Osteoblast (primary cell): ENCODE data around the gene ABCB7. TPM values are rescaled to one million over a fixed set of nuclear protein-coding genes. Genes with fewer than 3 reads are reported as not detected.
A peak's percentile ranks its signal among the peaks of the same experiment; 100 is the strongest.

Experiments
- DNase-seq: peaks from one replicate; pipeline ENCODE4 v3.0.0; 2011; ENCODE audit warnings: low spot score, mixed read lengths; ENCODE audit not compliant: insufficient read length; ENCODE audit errors: missing footprints
- H2AFZ ChIP-seq: 2 replicates; pipeline ENCODE4 v1.6.0; 2011; ENCODE audit warnings: mild to moderate bottlenecking, low read length
- H3K27ac ChIP-seq: 2 replicates; pipeline ENCODE4 v1.5.1; 2011; ENCODE audit warnings: mild to moderate bottlenecking, low read depth, low read length, moderate library complexity
- H3K27me3 ChIP-seq: 2 replicates; pipeline ENCODE4 v1.6.0; 2012; ENCODE audit warnings: mild to moderate bottlenecking, control low read depth, inconsistent platforms, low read length, moderate library complexity; ENCODE audit not compliant: insufficient read depth
- H3K36me3 ChIP-seq: 2 replicates; pipeline ENCODE4 v1.5.1; 2011; ENCODE audit warnings: mild to moderate bottlenecking, low read length, control low read depth, moderate library complexity; ENCODE audit not compliant: insufficient read depth
- H3K4me1 ChIP-seq: 2 replicates; pipeline ENCODE4 v1.5.1; 2011; ENCODE audit warnings: mild to moderate bottlenecking, low read length, control low read depth, moderate library complexity; ENCODE audit not compliant: insufficient read depth
- H3K4me2 ChIP-seq: 2 replicates; pipeline ENCODE4 v1.6.0; 2011; ENCODE audit warnings: mild to moderate bottlenecking, low read length; ENCODE audit not compliant: insufficient read depth
- H3K4me3 ChIP-seq: fragments of 200-600 bp; sonication (generic); 3 replicates; pipeline ENCODE4 v1.5.1; 2012; ENCODE audit warnings: mild to moderate bottlenecking, low read length, inconsistent platforms; ENCODE audit not compliant: insufficient read depth
- H3K79me2 ChIP-seq: 2 replicates; pipeline ENCODE4 v1.6.0; 2012; ENCODE audit warnings: mild to moderate bottlenecking, low read length, control low read depth, inconsistent platforms; ENCODE audit not compliant: insufficient read depth
- H3K9me3 ChIP-seq: 2 replicates; pipeline ENCODE4 v1.5.1; 2011; ENCODE audit warnings: low read depth, low read length, control low read depth
- H4K20me1 ChIP-seq: 2 replicates; pipeline ENCODE4 v1.6.0; 2012; ENCODE audit warnings: mild to moderate bottlenecking, low read length, control low read depth; ENCODE audit not compliant: insufficient read depth
- CTCF ChIP-seq: IDR thresholded peaks from 2 replicates; pipeline ENCODE4 v1.5.1; 2011; ENCODE audit warnings: mild to moderate bottlenecking, low read depth, low read length, moderate library complexity; ENCODE audit errors: extremely low read depth
- total RNA-seq: library from RNA; depleted of rRNA; stranded (reverse); fragments of >200 nt; gene quantifications from 2 replicates; pipeline ENCODE4 v1.2.3, GENCODE V29; 2012

Gene ABCB7
- total RNA-seq, 1 donor = 28.2 TPM

DNA sequence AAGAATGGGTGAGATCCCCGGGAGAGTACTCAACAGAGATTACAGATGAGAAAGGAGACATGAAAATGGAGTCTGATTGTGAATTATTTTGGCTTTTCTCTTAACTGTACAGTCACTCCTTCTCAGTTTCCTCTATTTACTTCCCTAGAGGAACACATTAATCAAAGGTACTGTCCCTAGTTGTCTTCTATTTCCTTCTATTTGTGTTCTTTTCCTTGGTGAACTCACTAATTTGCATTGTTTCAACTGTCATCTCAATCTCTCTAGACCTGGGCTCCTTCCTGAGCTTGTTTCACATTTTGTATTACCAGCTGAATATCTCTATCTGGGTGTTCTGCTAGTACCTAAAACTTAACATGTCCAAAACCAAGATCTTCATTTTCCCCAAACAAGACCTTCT lies 59.8 kb downstream of the ABCB7 start:
- no peaks in the 10 kb centered on the region for H3K36me3 ChIP-seq
- H3K27me3 ChIP-seq = no peaks in the 10 kb centered on the region
- H3K9me3 ChIP-seq = no peaks in the 10 kb centered on the region
- H3K27ac ChIP-seq = no peak overlapping the region
- DNase-seq = no peak
- no peak for TF ChIP-seq CTCF
- H2AFZ ChIP-seq = no peak overlapping the region
- H3K4me2 ChIP-seq = no peak overlapping the region
- H4K20me1 ChIP-seq = no peaks in the 10 kb centered on the region
- no peaks in the 10 kb centered on the region for H3K79me2 ChIP-seq
- H3K4me1 ChIP-seq = no peaks in the 10 kb centered on the region
- H3K4me3 ChIP-seq = no peak overlapping the region

DNA sequence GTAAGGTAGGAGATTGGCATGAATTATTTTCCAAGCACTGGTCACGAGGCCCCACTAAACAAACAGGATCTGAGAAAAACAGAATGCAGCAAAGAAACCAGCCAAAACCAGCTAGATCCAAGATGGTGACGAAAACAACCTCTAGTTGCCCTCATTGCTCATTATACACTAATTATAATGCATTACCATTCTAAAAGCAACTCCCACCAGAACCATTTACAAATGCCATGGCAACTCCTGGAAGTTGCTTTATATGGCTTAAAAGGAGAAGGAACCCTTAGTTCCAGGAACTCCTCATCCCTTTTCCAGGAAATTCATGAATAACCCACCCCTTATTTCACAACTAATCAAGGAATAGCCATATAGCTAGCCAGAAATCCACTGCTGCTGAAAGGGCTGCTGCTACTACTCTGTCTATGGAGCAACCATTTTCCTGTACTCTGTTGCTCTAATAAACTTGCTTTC lies 69.3 kb downstream of the ABCB7 start:
- TF ChIP-seq CTCF = no peak

GRCh38 chrX:75084757-75085156 lies 71.3 kb downstream of the ABCB7 start:
- no peak overlapping the region for H3K4me3 ChIP-seq
- no peaks in the 10 kb centered on the region for H3K27me3 ChIP-seq
- H3K4me1 ChIP-seq = no peaks in the 10 kb centered on the region
- DNase-seq = no peak
- no peaks in the 10 kb centered on the region for H3K79me2 ChIP-seq
- no peak overlapping the region for H2AFZ ChIP-seq
- H3K36me3 ChIP-seq = no peaks in the 10 kb centered on the region
- no peaks in the 10 kb centered on the region for H4K20me1 ChIP-seq
- no peak for TF ChIP-seq CTCF
- no peaks in the 10 kb centered on the region for H3K9me3 ChIP-seq
- H3K27ac ChIP-seq = no peak overlapping the region
- H3K4me2 ChIP-seq = no peak overlapping the region

More for the DNA sequence above, 69.3 kb downstream of the ABCB7 start:
- H3K27me3 ChIP-seq = no peaks in the 10 kb centered on the region
- no peak overlapping the region for H3K4me3 ChIP-seq
- no peak overlapping the region for H3K27ac ChIP-seq
- H3K9me3 ChIP-seq = no peaks in the 10 kb centered on the region
- no peak for DNase-seq
- peak overlapping the region; percentile 49 for H3K4me2 ChIP-seq
- no peaks in the 10 kb centered on the region for H3K36me3 ChIP-seq
- peak overlapping the region; percentile 20 for H2AFZ ChIP-seq
- H3K4me1 ChIP-seq = no peaks in the 10 kb centered on the region
- no peaks in the 10 kb centered on the region for H3K79me2 ChIP-seq
- H4K20me1 ChIP-seq = no peaks in the 10 kb centered on the region

- Histone ChIP-seq H3K4me1 (no peaks in the 10 kb centered on the region), H3K36me3 (no peaks in the 10 kb centered on the region), H3K27ac (no peak overlapping the region), H3K9me3 (no peaks in the 10 kb centered on the region), H3K27me3 (no peaks in the 10 kb centered on the region), H2AFZ (no peak overlapping the region), H3K4me3 (no peak overlapping the region), H3K79me2 (no peaks in the 10 kb centered on the region), H3K4me2 (no peak overlapping the region), H4K20me1 (no peaks in the 10 kb centered on the region)
- no peak for DNase-seq
- TF ChIP-seq CTCF = no peak
These were observed 79.7 kb downstream of the ABCB7 start for GRCh38 chrX:75076429-75076828.
